ENCODE data around the gene PLEKHM3. TPM values are rescaled to one million over a fixed set of nuclear protein-coding genes. Genes with fewer than 3 reads are reported as not detected.

The PLEKHM3 gene
- total and polyA plus RNA-seq, 2 donors (not counting 3 experiments of a cell fraction or from before 2014, with no cell fraction given), result 3.1 to 9.1 TPM

- no peaks in the 10 kb centered on the region for H3K9me1 ChIP-seq (replicated peaks; ENCODE audit: control insufficient read depth, extremely low read depth, insufficient read depth, low read length)
- no peak overlapping the region for H3K9ac ChIP-seq (replicated peaks; ENCODE audit: extremely low read depth, insufficient read depth, low read length)
- H3K27me3 ChIP-seq (ENCODE audit: control insufficient read depth in 2 of 2, insufficient read depth in 2 of 2, low read length in 2 of 2), result no peaks in the 10 kb centered on the region
- no peak overlapping the region for H3K4me3 ChIP-seq (replicated peaks in 1 of 3; ENCODE audit: insufficient read depth in 1 of 3, low read depth in 1 of 3, low read length in 3 of 3)
- CTCF ChIA-PET, result interaction anchor here (0.7 to 1.3 kb wide), 4 partner anchors 10 to 224 kb away, joined by 3 to 4 read pairs (median 4); no protein-coding TSS in a partner anchor
- H3K4me1 ChIP-seq (ENCODE audit: control insufficient read depth, extremely low read depth, insufficient read depth, low read length), result no peaks in the 10 kb centered on the region
- intact Hi-C loops (cut with micrococcal nuclease) (no loop called here), dilution Hi-C loops (cut with MboI; ENCODE audit: extremely low pct_ligation_motif_present, low sequenced_read_pairs) (no loop called here)
- no TSS peak for BruUV-seq (replicated peaks)
- H3K36me3 ChIP-seq (ENCODE audit: control insufficient read depth in 2 of 2, extremely low read depth in 1 of 2, insufficient read depth in 2 of 2, low read length in 2 of 2), result no peaks in the 10 kb centered on the region
- no peaks in the 10 kb centered on the region for H4K20me1 ChIP-seq (replicated peaks; ENCODE audit: control insufficient read depth, extremely low read depth, insufficient read depth, low read length)
- H3K79me2 ChIP-seq (ENCODE audit: control insufficient read depth, insufficient read depth, low read length), result no peaks in the 10 kb centered on the region
- TF ChIP-seq MYC (IDR thresholded peaks at IDR 0.05; ENCODE audit: low read depth, low read length), result no peak
- no peak for TF ChIP-seq GATA2 (IDR thresholded peaks at IDR 0.05; ENCODE audit: insufficient read depth, insufficient read length, low read depth, low read length)
- no peak for TF ChIP-seq POLR2A (IDR thresholded peaks at IDR 0.05; ENCODE audit: low read depth, low read length)
- TF ChIP-seq FOS (IDR thresholded peaks at IDR 0.05; ENCODE audit: borderline replicate concordance, insufficient read depth, low read length), result no peak
- TF ChIP-seq CTCF (IDR thresholded peaks at IDR 0.05; ENCODE audit: extremely low read depth in 1 of 2, insufficient read depth in 1 of 2, low read depth in 1 of 2, low read length in 2 of 2), result no peak
- no peak for TF ChIP-seq JUN (IDR thresholded peaks at IDR 0.05; ENCODE audit: borderline replicate concordance, insufficient read depth, insufficient read length, low read depth)
- no peak for TF ChIP-seq MAX (IDR thresholded peaks at IDR 0.05; ENCODE audit: insufficient read depth, insufficient read length)
- H3K9me3 ChIP-seq (replicated peaks; ENCODE audit: control insufficient read depth, insufficient read depth, low read length), result no peaks in the 10 kb centered on the region
- H3K27ac ChIP-seq (ENCODE audit: insufficient read depth, low read depth, low read length), result no peak overlapping the region
- POLR2A ChIA-PET, result no interaction called here
- no peak overlapping the region for H3K4me2 ChIP-seq (ENCODE audit: insufficient read depth, low read length)
- no peak for DNase-seq (ENCODE audit: low read depth, low spot score)
- no peak overlapping the region for H2AFZ ChIP-seq (ENCODE audit: low read depth, low read length)
- FAIRE-seq, result no peak
Observed at GRCh38 chr2:207816546-207816945, 208.8 kb downstream of the PLEKHM3 start.
